ENCODE results near the gene NEU1. TPM values are rescaled to one million over a fixed set of nuclear protein-coding genes. Genes with fewer than 3 reads are reported as not detected.
"Not testable (repeated sequence)": the region's sequence is repeated elsewhere in the genome, so short reads cannot be mapped to it uniquely, and the experiment has no call there.

Gene NEU1
- total RNA-seq, 2 donors from 2014 or later: 42.4 to 50.7 TPM

DNA sequence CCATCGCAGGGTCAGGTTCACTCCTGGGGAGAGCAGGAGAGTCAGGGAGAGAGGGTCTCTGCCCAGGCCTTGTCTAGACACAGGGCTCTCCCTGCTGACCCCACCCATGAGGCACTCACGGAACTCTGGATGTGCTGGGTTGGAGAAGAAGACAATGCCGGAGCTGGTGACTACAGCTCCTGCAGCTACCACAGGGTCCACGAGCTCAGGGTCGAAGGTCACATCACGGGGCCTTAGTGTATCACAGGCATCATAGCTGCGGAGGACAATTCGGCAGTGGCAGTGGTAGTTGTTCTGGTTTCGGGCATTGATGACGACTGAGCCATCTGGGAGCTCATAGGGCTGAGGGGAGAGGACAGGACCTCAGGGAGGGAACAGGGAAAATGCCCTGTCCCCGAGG, 2.7 kb downstream of the NEU1 start:
- H3K4me1 ChIP-seq (ENCODE audit: control insufficient read depth, insufficient read depth, low read length): no peaks in the 10 kb centered on the region
- 93% methylated on average over 11 of the region's 11 CpGs for WGBS, 2 experiments (ENCODE audit: insufficient coverage in 1 of 2, insufficient read length in 1 of 2)
- no peak overlapping the region for H3K27ac Mint-ChIP-seq

GRCh38 chr6:31858707-31859106, 3.9 kb downstream of the NEU1 start:
- H3K27ac Mint-ChIP-seq: no peak overlapping the region
- H3K4me1 Mint-ChIP-seq: peaks cover 10% of the 10 kb centered on the region
- no peak for TF ChIP-seq CTCF (conservative IDR thresholded peaks at IDR 0.05)
- H3K36me3 Mint-ChIP-seq (ENCODE audit: low read depth): peaks cover 39% of the 10 kb centered on the region
- Histone ChIP-seq H3K4me3 (ENCODE audit: low read length) (no peak overlapping the region), H3K4me1 (ENCODE audit: control insufficient read depth, insufficient read depth, low read length) (no peaks in the 10 kb centered on the region), H3K9me3 (ENCODE audit: control insufficient read depth, low read length) (peaks cover 5% of the 10 kb centered on the region), H3K9ac (ENCODE audit: extremely low read depth, low read length, poor library complexity, severe bottlenecking) (no peak overlapping the region), H3K36me3 (ENCODE audit: control insufficient read depth, insufficient read depth, low read length) (peaks cover 40% of the 10 kb centered on the region), H3K27ac (ENCODE audit: low read depth, low read length) (no peak overlapping the region), H3K27me3 (ENCODE audit: control insufficient read depth, insufficient read depth, low read length, poor library complexity, severe bottlenecking) (no peaks in the 10 kb centered on the region)
- 90 to 97% methylated on average over 6 to 8 of the region's 8 CpGs for WGBS, 2 experiments (ENCODE audit: insufficient coverage in 1 of 2, insufficient read length in 1 of 2)
- H3K27me3 Mint-ChIP-seq (ENCODE audit: insufficient read depth): peaks cover 2% of the 10 kb centered on the region
- no peak for DNase-seq
- H3K4me3 Mint-ChIP-seq: no peak overlapping the region
- peaks cover 12% of the 10 kb centered on the region for H3K9me3 Mint-ChIP-seq

More for the DNA sequence above, 2.7 kb downstream of the NEU1 start:
- Histone ChIP-seq H3K4me3 (ENCODE audit: low read length) (no peak overlapping the region), H3K9ac (ENCODE audit: extremely low read depth, low read length, poor library complexity, severe bottlenecking) (no peak overlapping the region), H3K9me3 (ENCODE audit: control insufficient read depth, low read length) (peaks cover 5% of the 10 kb centered on the region), H3K27ac (ENCODE audit: low read depth, low read length) (no peak overlapping the region), H3K27me3 (ENCODE audit: control insufficient read depth, insufficient read depth, low read length, poor library complexity, severe bottlenecking) (no peaks in the 10 kb centered on the region), H3K36me3 (ENCODE audit: control insufficient read depth, insufficient read depth, low read length) (peaks cover 40% of the 10 kb centered on the region)
- TF ChIP-seq CTCF (conservative IDR thresholded peaks at IDR 0.05): no peak
- no peak for DNase-seq
- Mint-ChIP-seq H3K4me3 (no peak overlapping the region), H3K27me3 (ENCODE audit: insufficient read depth) (peaks cover 2% of the 10 kb centered on the region), H3K4me1 (peaks cover 14% of the 10 kb centered on the region), H3K36me3 (ENCODE audit: low read depth) (peaks cover 39% of the 10 kb centered on the region), H3K9me3 (peaks cover 10% of the 10 kb centered on the region)

GRCh38 chr6:31857774-31858173, 4.8 kb downstream of the NEU1 start:
- peaks cover 40% of the 10 kb centered on the region for H3K36me3 ChIP-seq (ENCODE audit: control insufficient read depth, insufficient read depth, low read length)
- H3K4me1 Mint-ChIP-seq: peaks cover 10% of the 10 kb centered on the region

GRCh38 chr6:31851980-31852718, 10.5 kb downstream of the NEU1 start:
- H3K9ac ChIP-seq (ENCODE audit: extremely low read depth, low read length, poor library complexity, severe bottlenecking); H3K4me3 Mint-ChIP-seq; H3K9me3 ChIP-seq (ENCODE audit: control insufficient read depth, low read length); H3K4me1 ChIP-seq (ENCODE audit: control insufficient read depth, insufficient read depth, low read length); H3K27me3 Mint-ChIP-seq (ENCODE audit: insufficient read depth); H3K4me1 Mint-ChIP-seq; H3K27ac ChIP-seq (ENCODE audit: low read depth, low read length); H3K36me3 ChIP-seq (ENCODE audit: control insufficient read depth, insufficient read depth, low read length); H3K27ac Mint-ChIP-seq; H3K27me3 ChIP-seq (ENCODE audit: control insufficient read depth, insufficient read depth, low read length, poor library complexity, severe bottlenecking); H3K4me3 ChIP-seq (ENCODE audit: low read length): not testable (repeated sequence)
- H3K36me3 Mint-ChIP-seq (ENCODE audit: low read depth): peaks cover 20% of the 10 kb centered on the region
- WGBS, 2 experiments (ENCODE audit: insufficient coverage in 1 of 2, insufficient read length in 1 of 2): 90 to 96% methylated on average over 13 to 35 of the region's 35 CpGs
- peaks cover 24% of the 10 kb centered on the region for H3K9me3 Mint-ChIP-seq
- peak; percentile 67 for DNase-seq

More at GRCh38 chr6:31857774-31858173, 4.8 kb downstream of the NEU1 start:
- H3K4me3 ChIP-seq (ENCODE audit: low read length); H3K9ac ChIP-seq (ENCODE audit: extremely low read depth, low read length, poor library complexity, severe bottlenecking); H3K9me3 ChIP-seq (ENCODE audit: control insufficient read depth, low read length); H3K4me3 Mint-ChIP-seq; H3K27me3 Mint-ChIP-seq (ENCODE audit: insufficient read depth); H3K27me3 ChIP-seq (ENCODE audit: control insufficient read depth, insufficient read depth, low read length, poor library complexity, severe bottlenecking); H3K27ac Mint-ChIP-seq; DNase-seq; H3K4me1 ChIP-seq (ENCODE audit: control insufficient read depth, insufficient read depth, low read length); H3K27ac ChIP-seq (ENCODE audit: low read depth, low read length): not testable (repeated sequence)
- H3K36me3 Mint-ChIP-seq (ENCODE audit: low read depth): peaks cover 42% of the 10 kb centered on the region
- H3K9me3 Mint-ChIP-seq: peaks cover 17% of the 10 kb centered on the region
- WGBS, 2 experiments (ENCODE audit: insufficient coverage in 1 of 2, insufficient read length in 1 of 2): 93 to 99% methylated on average over 8 of the region's 8 CpGs
